GM21619 (cell line): ENCODE data around the gene EPS8L2.
A peak's percentile ranks its signal among the peaks of the same experiment; 100 is the strongest.

Source experiments
- ATAC-seq: cut with Tn5 transposase; IDR thresholded peaks from one replicate; pipeline ENCODE4 v1.9.1; 2021; ENCODE audit not compliant: unreplicated experiment

The EPS8L2 gene

DNA sequence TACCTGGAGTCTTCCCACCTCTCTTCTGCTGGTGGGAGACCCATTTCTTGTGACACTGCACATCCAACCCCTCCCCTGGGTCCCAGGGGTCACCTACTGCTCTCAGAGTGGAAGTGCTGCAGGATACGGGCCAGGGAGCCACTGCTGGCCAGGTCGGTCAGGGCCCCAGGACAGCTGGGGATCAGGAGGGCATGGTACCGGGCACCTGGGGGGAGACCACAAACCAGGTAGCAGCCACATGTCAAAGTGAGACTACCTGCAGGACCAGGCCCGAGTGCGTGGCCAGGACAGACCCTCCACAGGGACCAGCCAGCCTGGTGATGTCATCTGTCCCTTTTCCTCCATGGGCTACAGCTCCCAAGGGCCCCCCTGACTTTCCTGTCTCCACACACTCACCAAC is 67.4 kb downstream of the EPS8L2 start:
- ATAC-seq = no peak

DNA sequence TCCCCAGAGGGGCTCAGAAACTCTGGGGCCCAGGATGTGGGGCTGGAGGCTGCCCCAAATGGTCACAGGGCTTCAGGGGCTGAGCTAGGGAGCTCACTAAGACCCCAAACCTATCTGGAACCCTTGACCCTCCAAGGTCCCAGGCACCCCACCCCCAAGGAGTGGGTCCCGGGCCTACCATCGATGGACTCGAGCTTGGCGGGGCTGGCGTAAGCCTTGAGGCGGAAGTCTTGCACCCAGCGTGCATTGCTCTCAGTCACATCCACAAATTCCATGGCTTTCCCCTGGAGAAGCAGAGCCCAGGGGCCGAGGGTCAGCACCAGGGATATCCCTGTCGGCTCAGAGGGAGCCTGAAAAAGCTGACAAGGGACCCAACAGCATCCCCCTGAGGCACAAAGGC is 67.8 kb downstream of the EPS8L2 start:
- ATAC-seq = no peak

GRCh38 chr11:774873-775592 is 69.0 kb downstream of the EPS8L2 start:
- no peak for ATAC-seq

DNA sequence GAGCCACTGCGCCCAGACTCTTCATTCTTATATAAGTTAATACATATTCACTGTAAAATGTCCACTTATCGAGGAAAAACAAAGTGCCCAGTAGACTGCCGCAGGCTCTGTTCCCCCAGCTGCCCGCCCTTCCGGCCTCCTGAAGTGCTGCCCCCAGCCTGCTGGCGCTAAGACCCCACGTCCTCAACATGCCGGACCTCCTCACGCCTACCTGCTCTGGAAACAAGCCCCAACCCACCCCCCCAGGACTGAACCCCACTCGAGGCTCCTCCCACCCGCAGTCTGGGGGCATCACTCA is 70.2 kb downstream of the EPS8L2 start:
- no peak for ATAC-seq

GRCh38 chr11:776561-777287 is 70.7 kb downstream of the EPS8L2 start:
- peak; percentile 30 for ATAC-seq
